PFSK-1 (cell line): ENCODE data around the gene UBE2I.

Experiments
- FOXP2 ChIP-seq: optimal IDR thresholded peaks from 2 replicates; pipeline ENCODE3; 2011; ENCODE audit warnings: borderline replicate concordance, control low read depth, inconsistent platforms; ENCODE audit not compliant: insufficient read depth; ENCODE audit errors: extremely low read length, extremely low read depth
- POLR2AphosphoS5 ChIP-seq: IDR thresholded peaks from 2 replicates; pipeline ENCODE4 v1.6.1; 2012; ENCODE audit warnings: low read depth, mild to moderate bottlenecking, control low read depth, low read length, moderate library complexity
- REST ChIP-seq, 2 experiments: IDR thresholded peaks; 2 replicates each; pipeline versions ENCODE4 v1.6.1 to v1.8.0; 2011 to 2012; ENCODE audit warnings: low read depth in 2 of 2, low read length in 2 of 2, control low read depth in 1 of 2, inconsistent platforms in 1 of 2, mild to moderate bottlenecking in 1 of 2, moderate library complexity in 1 of 2; ENCODE audit not compliant: insufficient read depth in 1 of 2
- SIN3A ChIP-seq: IDR thresholded peaks from 2 replicates; pipeline ENCODE4 v1.6.1; 2012; ENCODE audit warnings: mild to moderate bottlenecking, low read length, moderate library complexity, borderline replicate concordance; ENCODE audit not compliant: insufficient read depth
- TAF1 ChIP-seq: IDR thresholded peaks from 2 replicates; pipeline ENCODE4 v1.6.1; 2012; ENCODE audit warnings: low read length, control low read depth, borderline replicate concordance; ENCODE audit not compliant: insufficient read depth

The UBE2I gene

GRCh38 chr16:1351215-1351581, 41.8 kb downstream of the UBE2I start:
- TF ChIP-seq POLR2AphosphoS5 (no peak), TAF1 (no peak), SIN3A (no peak), FOXP2 (no peak), REST (IDR thresholded peaks at IDR 0.05; ENCODE audit: insufficient read depth in 1 of 2, low read depth in 2 of 2, low read length in 2 of 2) (no peak)

GRCh38 chr16:1351582-1352362, 42.3 kb downstream of the UBE2I start, which contains the start of the genes GNPTG and TSR3:
TSS of gene GNPTG (plus strand) at chr16:1351931. CDS start at chr16:1351966, 35 bp downstream.
TSS of gene TSR3 (minus strand) at chr16:1351878. CDS start at chr16:1351804, 74 bp downstream.
- TF ChIP-seq SIN3A (peak; percentile 90; the same call in 1 of the 2 replicates), TAF1 (peak; percentile 88; the same call in 1 of the 2 replicates), FOXP2 (no peak), REST (IDR thresholded peaks at IDR 0.05; ENCODE audit: insufficient read depth in 1 of 2, low read depth in 2 of 2, low read length in 2 of 2) (no peak), POLR2AphosphoS5 (0 out of 2 replicates have a peak, but pooled peaks have one; percentile 48)

DNA sequence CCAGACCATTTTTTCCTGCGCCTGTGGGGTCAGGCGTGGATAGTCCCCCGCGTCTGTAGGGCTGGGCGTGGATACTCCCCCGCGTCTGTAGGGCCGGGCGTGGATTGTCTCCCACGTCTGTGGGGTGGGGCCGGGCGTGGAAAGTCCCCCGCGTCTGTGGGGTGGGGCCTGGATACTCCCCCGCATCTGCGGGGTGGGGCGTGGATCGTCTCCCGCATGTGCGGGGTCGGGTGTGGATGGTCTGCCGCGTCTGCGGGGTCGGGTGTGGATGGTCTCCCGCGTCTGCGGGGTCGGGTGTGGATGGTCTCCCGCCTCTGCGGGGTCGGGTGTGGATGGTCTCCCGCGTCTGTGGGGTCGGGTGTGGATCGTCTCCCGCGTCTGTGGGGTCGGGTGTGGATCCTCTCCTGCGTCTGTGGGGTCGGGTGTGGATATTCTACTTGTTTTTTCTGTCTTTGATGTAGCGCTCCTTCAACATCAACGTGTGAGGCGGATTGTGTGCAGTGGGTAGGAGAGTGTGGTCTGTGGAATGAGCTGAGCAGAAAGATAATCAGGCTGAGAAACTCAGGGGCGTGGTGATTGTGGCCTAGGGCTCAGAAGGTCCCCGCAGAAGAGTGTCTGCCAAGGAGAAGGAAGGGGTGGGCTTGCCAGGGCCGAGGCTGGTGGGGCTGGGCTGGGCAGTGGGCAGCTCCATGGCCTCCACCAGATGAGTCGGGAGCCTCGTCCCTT, 45.5 kb downstream of the UBE2I start:
- TF ChIP-seq REST (IDR thresholded peaks at IDR 0.05; ENCODE audit: insufficient read depth in 1 of 2, low read depth in 2 of 2, low read length in 2 of 2) (no peak), POLR2AphosphoS5 (no peak), FOXP2 (no peak), TAF1 (no peak), SIN3A (no peak)

DNA sequence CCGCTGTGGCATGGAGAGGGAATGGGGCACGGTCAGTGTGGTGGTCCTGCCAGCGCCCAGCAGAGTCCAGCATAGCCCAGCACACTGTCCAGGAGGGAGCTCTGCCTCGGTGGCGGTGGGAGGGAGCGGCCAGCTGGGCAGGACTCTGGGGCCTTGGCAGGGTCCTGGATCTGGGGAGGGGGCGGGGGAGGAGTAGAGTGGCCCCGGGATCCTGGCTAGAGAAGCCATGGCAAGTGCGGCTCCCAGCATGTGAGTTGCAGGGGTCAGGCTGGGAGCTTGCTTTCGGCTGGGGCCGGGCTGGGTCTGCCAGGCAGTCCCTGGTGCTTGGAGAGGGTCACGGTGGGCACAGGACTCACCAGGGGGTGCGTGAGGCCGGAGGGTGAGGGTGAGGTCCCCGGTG, 46.2 kb downstream of the UBE2I start:
- no peak for TF ChIP-seq FOXP2
- no peak for TF ChIP-seq REST (IDR thresholded peaks at IDR 0.05; ENCODE audit: insufficient read depth in 1 of 2, low read depth in 2 of 2, low read length in 2 of 2)
- no peak for TF ChIP-seq POLR2AphosphoS5
- TF ChIP-seq SIN3A, result no peak
- no peak for TF ChIP-seq TAF1
